Right cardiac atrium (tissue), 5 donors: ENCODE measurements around the gene SF3B5. TPM values are rescaled to one million over a fixed set of nuclear protein-coding genes. Genes with fewer than 3 reads are reported as not detected.
"Not testable (repeated sequence)": the region's sequence is repeated elsewhere in the genome, so short reads cannot be mapped to it uniquely, and the experiment has no call there.

Experiments used
- ATAC-seq, 2 donors: fragments of 200-7000 bp; cut with Tn5 transposase; one replicate each; pipeline versions ENCODE4 v1.8.0 to v1.9.1; 2020; ENCODE audit warnings: moderate library complexity in 2 of 2, mild to moderate bottlenecking in 1 of 2
- DNase-seq, 3 donors: peaks; one replicate each; pipeline ENCODE4 v3.0.0-alpha.2; 2020
- H3K27ac ChIP-seq: one replicate; pipeline ENCODE4 v1.5.1; 2013; ENCODE audit warnings: mild to moderate bottlenecking, low read length, control low read depth, moderate library complexity
- H3K27me3 ChIP-seq: one replicate; pipeline ENCODE4 v1.6.1; 2013; ENCODE audit not compliant: control insufficient read depth, insufficient read depth
- H3K4me1 ChIP-seq: one replicate; pipeline ENCODE4 v1.6.1; 2013; ENCODE audit warnings: low read length; ENCODE audit not compliant: control insufficient read depth, insufficient read depth
- H3K4me3 ChIP-seq: one replicate; pipeline ENCODE4 v1.5.1; 2013; ENCODE audit warnings: low read length, control low read depth
- H3K9me3 ChIP-seq: one replicate; pipeline ENCODE4 v1.6.1; 2013; ENCODE audit warnings: low read length; ENCODE audit not compliant: control insufficient read depth
- WGBS: extraction: QIAGEN DNeasy Blood & Tissue Kit; methylation state at CpG from one replicate; pipeline ENCODE4 v1.1.7; 2013; 5-methylcytosine and 5-hydroxymethylcytosine counted together
- intact Hi-C, 4 donors: fragments of 100-400 bp; cut with DNase I; formaldehyde crosslinking; loops; one replicate each; pipeline versions ENCODE4 v1.11.0 to v1.14.0; 2022 to 2023
- polyA plus RNA-seq: library from polyadenylated mRNA; stranded (reverse); fragments of 200-250 nt; gene quantifications from one replicate; pipeline ENCODE4 v1.2.3, GENCODE V29; 2013
- total RNA-seq, 4 donors: library from RNA; stranded (reverse); fragmentation: NEBNext Ultra II Directional; extraction: Animal tissue kit (Norgen Biotek cat#: 25700); gene quantifications; one replicate each; pipeline ENCODE4 v1.2.1, GENCODE V29; 2021
- donor health status: healthy with polysubstance abuse.
- donor health status: DM: no; HTN: yes; CAD: no.
- donor health status: DM: no; HTN: no; CAD: no.
- donor health status: DM: no; HTN: yes; CAD: no; lungs with severe emphysema.
- donor health status: DM: yes; HTN: yes; CAD: no.

SF3B5 gene
- total and polyA plus RNA-seq, 5 donors = 108 to 173 (median 123) TPM

- ATAC-seq (peak; percentile 97), DNase-seq (peak; percentile 83 to 95 (median 93))
- under 1% methylated on average over 72 of the region's 72 CpGs for WGBS
- H3K4me1 ChIP-seq = no peaks in the 10 kb centered on the region
- no peak overlapping the region for H3K27ac ChIP-seq
- H3K4me3 ChIP-seq = peak overlapping the region; percentile 78
- H3K9me3 ChIP-seq = no peaks in the 10 kb centered on the region
- intact Hi-C loops = no loop called here
- no peaks in the 10 kb centered on the region for H3K27me3 ChIP-seq
Observed at GRCh38 chr6:144063744-144064401, 31.5 kb downstream of the SF3B5 start.

GRCh38 chr6:144063246-144063743, 32.1 kb downstream of the SF3B5 start:
- Histone ChIP-seq H3K27me3 (no peaks in the 10 kb centered on the region), H3K27ac (no peak overlapping the region), H3K9me3 (no peaks in the 10 kb centered on the region), H3K4me3 (peak overlapping the region; percentile 78), H3K4me1 (no peaks in the 10 kb centered on the region)
- peak in 1 of 2 donors; percentile 7 for ATAC-seq
- WGBS = 4% methylated on average over 16 of the region's 16 CpGs
- no peak for DNase-seq
- intact Hi-C loops = no loop called here

- DNase-seq (no peak), ATAC-seq (no peak)
- WGBS = 19% methylated on average over 5 of the region's 5 CpGs
- Histone ChIP-seq H3K9me3 (no peaks in the 10 kb centered on the region), H3K4me1 (no peaks in the 10 kb centered on the region), H3K27me3 (no peaks in the 10 kb centered on the region), H3K4me3 (no peak overlapping the region), H3K27ac (no peak overlapping the region)
- intact Hi-C loops = no loop called here
Observed at GRCh38 chr6:144062786-144063185, 32.6 kb downstream of the SF3B5 start.

- no peak for ATAC-seq
- no peak overlapping the region for H3K27ac ChIP-seq
- no peaks in the 10 kb centered on the region for H3K9me3 ChIP-seq
- intact Hi-C loops = no loop called here
- 92% methylated on average over 1 of the region's 1 CpG for WGBS
- no peak overlapping the region for H3K4me3 ChIP-seq
- no peaks in the 10 kb centered on the region for H3K27me3 ChIP-seq
- no peaks in the 10 kb centered on the region for H3K4me1 ChIP-seq
- no peak for DNase-seq
Observed at GRCh38 chr6:144059139-144059538, 36.2 kb downstream of the SF3B5 start.

- intact Hi-C loops = no loop called here
- no peaks in the 10 kb centered on the region for H3K4me1 ChIP-seq
- ATAC-seq = no peak
- WGBS = 76% methylated on average over 6 of the region's 6 CpGs
- no peaks in the 10 kb centered on the region for H3K9me3 ChIP-seq
- no peaks in the 10 kb centered on the region for H3K27me3 ChIP-seq
- no peak for DNase-seq
- H3K4me3 ChIP-seq = no peak overlapping the region
- no peak overlapping the region for H3K27ac ChIP-seq
Observed at GRCh38 chr6:144055121-144055931, 40.0 kb downstream of the SF3B5 start.

- Histone ChIP-seq H3K27ac (no peak overlapping the region), H3K4me1 (no peaks in the 10 kb centered on the region), H3K4me3 (no peak overlapping the region), H3K27me3 (no peaks in the 10 kb centered on the region), H3K9me3 (no peaks in the 10 kb centered on the region)
- intact Hi-C loops = no loop called here
- no peak for ATAC-seq
- DNase-seq = no peak
- 63% methylated on average over 3 of the region's 3 CpGs for WGBS
Observed at GRCh38 chr6:144053601-144054000, 41.8 kb downstream of the SF3B5 start.

GRCh38 chr6:144052488-144052887, 42.9 kb downstream of the SF3B5 start:
- Histone ChIP-seq H3K9me3 (no peaks in the 10 kb centered on the region), H3K4me1 (no peaks in the 10 kb centered on the region), H3K27ac (no peak overlapping the region), H3K27me3 (no peaks in the 10 kb centered on the region), H3K4me3 (no peak overlapping the region)
- intact Hi-C loops = no loop called here
- ATAC-seq (no peak), DNase-seq (no peak)

GRCh38 chr6:144049386-144049785, 46.0 kb downstream of the SF3B5 start:
- Histone ChIP-seq H3K27ac (no peak overlapping the region), H3K27me3 (no peaks in the 10 kb centered on the region), H3K4me1 (no peaks in the 10 kb centered on the region), H3K4me3 (no peak overlapping the region), H3K9me3 (no peaks in the 10 kb centered on the region)
- intact Hi-C loops = no loop called here
- DNase-seq (no peak), ATAC-seq (no peak)
- WGBS = 58% methylated on average over 1 of the region's 1 CpG

- 62% methylated on average over 1 of the region's 1 CpG for WGBS
- DNase-seq (no peak), ATAC-seq (no peak)
- intact Hi-C loops = no loop called here
- Histone ChIP-seq H3K4me3 (no peak overlapping the region), H3K27ac (no peak overlapping the region), H3K27me3 (no peaks in the 10 kb centered on the region), H3K4me1 (no peaks in the 10 kb centered on the region), H3K9me3 (no peaks in the 10 kb centered on the region)
Observed at GRCh38 chr6:144047688-144048087, 47.7 kb downstream of the SF3B5 start.

- DNase-seq = not testable (repeated sequence)
- 79% methylated on average over 8 of the region's 8 CpGs for WGBS
Observed at GRCh38 chr6:144046672-144047071, 48.7 kb downstream of the SF3B5 start.

GRCh38 chr6:144044989-144045388, 50.4 kb downstream of the SF3B5 start:
- H3K4me1 ChIP-seq, DNase-seq, ATAC-seq, H3K9me3 ChIP-seq, H3K27me3 ChIP-seq, H3K4me3 ChIP-seq, intact Hi-C loops, H3K27ac ChIP-seq: not testable (repeated sequence)
- 80% methylated on average over 2 of the region's 2 CpGs for WGBS

More at GRCh38 chr6:144046672-144047071, 48.7 kb downstream of the SF3B5 start:
- intact Hi-C loops, ATAC-seq, H3K9me3 ChIP-seq, H3K27ac ChIP-seq, H3K27me3 ChIP-seq, H3K4me1 ChIP-seq, H3K4me3 ChIP-seq: not testable (repeated sequence)
